Measurements from ENCODE around the gene SORBS1.

DNA sequence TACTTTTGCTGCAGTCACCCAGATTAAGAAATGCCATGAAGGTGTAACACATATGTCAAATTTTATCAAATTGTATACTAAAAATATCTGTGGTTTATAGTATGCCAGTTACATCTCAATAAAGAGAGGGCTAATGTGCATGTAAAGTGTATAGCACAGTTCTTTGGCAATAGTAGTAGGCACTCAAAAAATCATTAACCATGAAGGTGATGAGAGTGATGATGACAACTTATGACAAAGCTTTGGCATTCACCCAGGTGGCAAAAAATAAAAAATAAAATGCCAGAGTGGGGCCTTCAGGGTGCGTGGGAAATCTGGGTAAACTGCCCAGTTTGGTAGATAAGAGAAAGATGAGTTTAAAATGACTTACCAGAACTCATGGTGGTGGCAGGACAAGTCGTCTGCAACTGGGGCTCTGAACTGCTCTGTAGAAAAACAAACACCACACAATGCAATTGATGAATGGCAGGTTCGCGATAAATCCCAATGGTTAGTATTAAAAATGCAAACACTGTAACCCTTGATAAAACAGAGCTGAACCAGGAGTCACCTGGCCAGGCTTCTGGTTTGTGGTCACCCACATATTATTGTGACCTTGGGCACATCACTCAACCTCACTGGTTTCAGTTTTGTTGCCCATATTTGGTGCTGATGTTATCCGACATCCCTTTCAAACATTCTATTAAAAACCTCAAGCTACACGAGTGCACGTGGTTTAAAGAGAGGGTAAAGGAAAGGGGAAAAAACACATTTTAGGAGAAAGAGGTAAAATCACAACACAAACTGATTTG, 120.2 kb downstream of the SORBS1 start:
- TF ChIP-seq, protein P1, sequence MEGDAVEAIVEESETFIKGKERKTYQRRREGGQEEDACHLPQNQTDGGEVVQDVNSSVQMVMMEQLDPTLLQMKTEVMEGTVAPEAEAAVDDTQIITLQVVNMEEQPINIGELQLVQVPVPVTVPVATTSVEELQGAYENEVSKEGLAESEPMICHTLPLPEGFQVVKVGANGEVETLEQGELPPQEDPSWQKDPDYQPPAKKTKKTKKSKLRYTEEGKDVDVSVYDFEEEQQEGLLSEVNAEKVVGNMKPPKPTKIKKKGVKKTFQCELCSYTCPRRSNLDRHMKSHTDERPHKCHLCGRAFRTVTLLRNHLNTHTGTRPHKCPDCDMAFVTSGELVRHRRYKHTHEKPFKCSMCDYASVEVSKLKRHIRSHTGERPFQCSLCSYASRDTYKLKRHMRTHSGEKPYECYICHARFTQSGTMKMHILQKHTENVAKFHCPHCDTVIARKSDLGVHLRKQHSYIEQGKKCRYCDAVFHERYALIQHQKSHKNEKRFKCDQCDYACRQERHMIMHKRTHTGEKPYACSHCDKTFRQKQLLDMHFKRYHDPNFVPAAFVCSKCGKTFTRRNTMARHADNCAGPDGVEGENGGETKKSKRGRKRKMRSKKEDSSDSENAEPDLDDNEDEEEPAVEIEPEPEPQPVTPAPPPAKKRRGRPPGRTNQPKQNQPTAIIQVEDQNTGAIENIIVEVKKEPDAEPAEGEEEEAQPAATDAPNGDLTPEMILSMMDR (IDR thresholded peaks at IDR 0.05) = no peak
- no peak for TF ChIP-seq POLR2A (IDR thresholded peaks at IDR 0.05)
